Activated CD4-positive, alpha-beta T cell treated with anti-CD3 and anti-CD28 coated beads, Interleukin-2, amount 10 ng/mL, durations not matched to agents 24 days and 14 days (primary cell): ENCODE data around the gene CYB561D2. TPM values are rescaled to one million over a fixed set of nuclear protein-coding genes. Genes with fewer than 3 reads are reported as not detected.

Experiments used
- DNase-seq: peaks from one replicate; pipeline ENCODE4 v3.0.0; 2022
- H3K27ac Mint-ChIP-seq: one replicate; pipeline ENCODE4 v1.8.0; 2022; ENCODE audit warnings: mild to moderate bottlenecking, mixed read lengths
- H3K27me3 Mint-ChIP-seq: one replicate; pipeline ENCODE4 v1.8.0; 2022; ENCODE audit warnings: mixed read lengths
- H3K36me3 Mint-ChIP-seq: one replicate; pipeline ENCODE4 v1.8.0; 2022; ENCODE audit warnings: low read depth, mild to moderate bottlenecking, mixed read lengths
- H3K4me1 Mint-ChIP-seq: one replicate; pipeline ENCODE4 v1.8.0; 2021; ENCODE audit warnings: mixed read lengths
- H3K4me3 Mint-ChIP-seq: one replicate; pipeline ENCODE4 v1.8.0; 2022; ENCODE audit warnings: mild to moderate bottlenecking, moderate library complexity, mixed read lengths
- H3K9me3 Mint-ChIP-seq: one replicate; pipeline ENCODE4 v1.8.0; 2021; ENCODE audit warnings: mixed read lengths
- intact Hi-C: fragments of 100-400 bp; cut with micrococcal nuclease; formaldehyde crosslinking; loops from one replicate; pipeline ENCODE4 v1.15.1; 2023
- total RNA-seq: library from RNA; stranded (reverse); gene quantifications from 2 replicates; pipeline ENCODE4 v1.2.3, GENCODE V29; 2022

The CYB561D2 gene
- total RNA-seq, 1 donor from 2014 or later: 27.0 TPM

- Mint-ChIP-seq H3K36me3 (peaks cover 19% of the 10 kb centered on the region), H3K9me3 (no peaks in the 10 kb centered on the region), H3K4me1 (peaks cover 39% of the 10 kb centered on the region), H3K27me3 (no peaks in the 10 kb centered on the region), H3K4me3 (peak overlapping the region; percentile 85), H3K27ac (peak overlapping the region; percentile 94)
- DNase-seq: no peak
- intact Hi-C loops: no loop called here
Observed at GRCh38 chr3:50341537-50341936, 9.1 kb upstream of the CYB561D2 start.

- Mint-ChIP-seq H3K27me3 (no peaks in the 10 kb centered on the region), H3K9me3 (no peaks in the 10 kb centered on the region), H3K36me3 (peaks cover 17% of the 10 kb centered on the region), H3K27ac (peak overlapping the region; percentile 19), H3K4me1 (peaks cover 39% of the 10 kb centered on the region), H3K4me3 (peak overlapping the region; percentile 54)
- DNase-seq: peak; percentile 63
- intact Hi-C loops: no loop called here
Observed at GRCh38 chr3:50341996-50342650, 8.5 kb upstream of the CYB561D2 start.

- H3K9me3 Mint-ChIP-seq: no peaks in the 10 kb centered on the region
- H3K4me1 Mint-ChIP-seq: peaks cover 40% of the 10 kb centered on the region
- intact Hi-C loops: no loop called here
- H3K27ac Mint-ChIP-seq: peak overlapping the region; percentile 29
- peaks cover 18% of the 10 kb centered on the region for H3K36me3 Mint-ChIP-seq
- no peak overlapping the region for H3K4me3 Mint-ChIP-seq
- DNase-seq: peak; percentile 68
- no peaks in the 10 kb centered on the region for H3K27me3 Mint-ChIP-seq
Observed at GRCh38 chr3:50342813-50343633, 7.6 kb upstream of the CYB561D2 start.

GRCh38 chr3:50345008-50345407 lies 5.7 kb upstream of the CYB561D2 start:
- intact Hi-C loops: no loop called here
- Mint-ChIP-seq H3K27me3 (no peaks in the 10 kb centered on the region), H3K27ac (no peak overlapping the region), H3K9me3 (no peaks in the 10 kb centered on the region), H3K36me3 (peaks cover 17% of the 10 kb centered on the region), H3K4me1 (peaks cover 36% of the 10 kb centered on the region), H3K4me3 (no peak overlapping the region)
- peak; percentile 62 for DNase-seq

- H3K27ac Mint-ChIP-seq: peak within 1 kb of the TSS; percentile 57
- peaks cover 20% of the 10 kb centered on the region for H3K36me3 Mint-ChIP-seq
- no peaks in the 10 kb centered on the region for H3K27me3 Mint-ChIP-seq
- peak within 1 kb of the TSS; percentile 79 for H3K4me3 Mint-ChIP-seq
- H3K9me3 Mint-ChIP-seq: no peaks in the 10 kb centered on the region
- peaks cover 41% of the 10 kb centered on the region for H3K4me1 Mint-ChIP-seq
- intact Hi-C loops: no loop called here
- DNase-seq: peak; percentile 95
Observed at GRCh38 chr3:50345586-50346234, 5.0 kb upstream of the CYB561D2 start, which contains the start of gene ZMYND10. ZMYND10 (minus strand) TSS chr3:50345732; CDS start chr3:50345579, 153 bp downstream.

GRCh38 chr3:50347187-50347813 lies 3.4 kb upstream of the CYB561D2 start:
- peak; percentile 91 for DNase-seq
- intact Hi-C loops: loop anchor here (1.0 kb wide), 1 partner anchor 195 kb away; no protein-coding TSS in a partner anchor
- Mint-ChIP-seq H3K27ac (no peak overlapping the region), H3K4me1 (peaks cover 44% of the 10 kb centered on the region), H3K36me3 (peaks cover 26% of the 10 kb centered on the region), H3K4me3 (no peak overlapping the region), H3K9me3 (no peaks in the 10 kb centered on the region), H3K27me3 (no peaks in the 10 kb centered on the region)

GRCh38 chr3:50350213-50350526 lies 492 bp upstream of the CYB561D2 start:
- peak overlapping the region; percentile 95 for H3K4me3 Mint-ChIP-seq
- intact Hi-C loops: loop anchor here (1.0 to 2.0 kb wide), 4 partner anchors 10 to 219 kb away; partner anchors contain the start of genes HEMK1, HYAL3, NAA80 and RASSF1
- H3K27ac Mint-ChIP-seq: peak overlapping the region; percentile 97
- DNase-seq: no peak
- H3K9me3 Mint-ChIP-seq: no peaks in the 10 kb centered on the region
- H3K36me3 Mint-ChIP-seq: peaks cover 35% of the 10 kb centered on the region
- H3K27me3 Mint-ChIP-seq: no peaks in the 10 kb centered on the region
- peaks cover 41% of the 10 kb centered on the region for H3K4me1 Mint-ChIP-seq

GRCh38 chr3:50351323-50351697 lies 648 bp downstream of the CYB561D2 start:
- no peaks in the 10 kb centered on the region for H3K9me3 Mint-ChIP-seq
- no peak for DNase-seq
- peak overlapping the region; percentile 95 for H3K4me3 Mint-ChIP-seq
- intact Hi-C loops: loop anchor here (1.0 to 2.0 kb wide), 4 partner anchors 8 to 217 kb away; partner anchors contain the start of genes HEMK1, HYAL3, NAA80 and TMEM115
- no peaks in the 10 kb centered on the region for H3K27me3 Mint-ChIP-seq
- H3K36me3 Mint-ChIP-seq: peaks cover 41% of the 10 kb centered on the region
- peak overlapping the region; percentile 97 for H3K27ac Mint-ChIP-seq
- H3K4me1 Mint-ChIP-seq: peaks cover 37% of the 10 kb centered on the region

- no peak overlapping the region for H3K27ac Mint-ChIP-seq
- intact Hi-C loops: no loop called here
- H3K4me3 Mint-ChIP-seq: no peak overlapping the region
- H3K36me3 Mint-ChIP-seq: peaks cover 49% of the 10 kb centered on the region
- H3K4me1 Mint-ChIP-seq: peaks cover 46% of the 10 kb centered on the region
- H3K27me3 Mint-ChIP-seq: no peaks in the 10 kb centered on the region
- H3K9me3 Mint-ChIP-seq: no peaks in the 10 kb centered on the region
- DNase-seq: no peak
Observed at GRCh38 chr3:50352781-50353180, 2.1 kb downstream of the CYB561D2 start.

- DNase-seq: no peak
- H3K27ac Mint-ChIP-seq: no peak overlapping the region
- peaks cover 48% of the 10 kb centered on the region for H3K36me3 Mint-ChIP-seq
- no peak overlapping the region for H3K4me3 Mint-ChIP-seq
- no peaks in the 10 kb centered on the region for H3K27me3 Mint-ChIP-seq
- intact Hi-C loops: no loop called here
- peaks cover 48% of the 10 kb centered on the region for H3K4me1 Mint-ChIP-seq
- H3K9me3 Mint-ChIP-seq: no peaks in the 10 kb centered on the region
Observed at GRCh38 chr3:50353245-50354004, 2.8 kb downstream of the CYB561D2 start.

GRCh38 chr3:50354186-50354764 lies 3.6 kb downstream of the CYB561D2 start:
- H3K27me3 Mint-ChIP-seq: no peaks in the 10 kb centered on the region
- H3K36me3 Mint-ChIP-seq: peaks cover 44% of the 10 kb centered on the region
- H3K4me1 Mint-ChIP-seq: peaks cover 46% of the 10 kb centered on the region
- H3K9me3 Mint-ChIP-seq: no peaks in the 10 kb centered on the region
- H3K4me3 Mint-ChIP-seq: no peak overlapping the region
- intact Hi-C loops: no loop called here
- H3K27ac Mint-ChIP-seq: no peak overlapping the region
- DNase-seq: no peak

- Mint-ChIP-seq H3K9me3 (no peaks in the 10 kb centered on the region), H3K4me1 (peaks cover 50% of the 10 kb centered on the region), H3K27ac (no peak overlapping the region), H3K4me3 (no peak overlapping the region), H3K27me3 (no peaks in the 10 kb centered on the region), H3K36me3 (peaks cover 44% of the 10 kb centered on the region)
- DNase-seq: no peak
- intact Hi-C loops: loop anchor here (5.0 kb wide), 1 partner anchor 1032 kb away; the partner anchor contains the start of gene MANF
Observed at GRCh38 chr3:50354850-50355249, 4.2 kb downstream of the CYB561D2 start.
